Lung microvascular endothelial cell (primary cell): ENCODE results near the gene ARID4B. TPM values are rescaled to one million over a fixed set of nuclear protein-coding genes. Genes with fewer than 3 reads are reported as not detected.
A peak's percentile ranks its signal among the peaks of the same experiment; 100 is the strongest.
"Not testable (repeated sequence)": the region's sequence is repeated elsewhere in the genome, so short reads cannot be mapped to it uniquely, and the experiment has no call there.

Source experiments
- DNase-seq, 2 donors: peaks; one replicate each; pipeline versions ENCODE4 v3.0.0 to v3.0.0-alpha.2; 2010; ENCODE audit warnings: low read depth in 2 of 2
- total RNA-seq: library from RNA; depleted of rRNA; stranded (reverse); fragments of >200 nt; gene quantifications from 2 replicates; pipeline ENCODE4 v1.2.1, GENCODE V29; 2014

The ARID4B gene
- total RNA-seq, 1 donor from 2014 or later: 43.8 TPM

DNA sequence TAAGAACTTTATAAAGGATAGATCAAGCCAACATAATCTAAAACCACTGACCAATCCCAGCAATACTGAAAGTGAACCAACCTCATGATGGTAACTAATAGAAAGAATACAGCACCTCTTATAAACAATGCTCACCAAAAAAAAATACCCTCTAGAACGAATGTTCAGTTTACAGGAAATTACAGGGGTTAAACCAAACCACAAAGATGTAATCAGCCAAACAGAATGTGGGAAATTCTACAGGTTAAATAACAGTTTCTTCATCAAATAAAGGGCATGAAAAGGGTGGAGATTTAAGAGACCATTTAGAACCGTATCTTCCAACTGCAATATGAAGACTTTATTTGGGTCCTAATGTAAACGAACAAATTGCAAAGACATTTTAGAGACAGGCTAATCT is 30.4 kb downstream of the ARID4B start:
- peak in 1 of 2 donors; percentile 77 for DNase-seq

DNA sequence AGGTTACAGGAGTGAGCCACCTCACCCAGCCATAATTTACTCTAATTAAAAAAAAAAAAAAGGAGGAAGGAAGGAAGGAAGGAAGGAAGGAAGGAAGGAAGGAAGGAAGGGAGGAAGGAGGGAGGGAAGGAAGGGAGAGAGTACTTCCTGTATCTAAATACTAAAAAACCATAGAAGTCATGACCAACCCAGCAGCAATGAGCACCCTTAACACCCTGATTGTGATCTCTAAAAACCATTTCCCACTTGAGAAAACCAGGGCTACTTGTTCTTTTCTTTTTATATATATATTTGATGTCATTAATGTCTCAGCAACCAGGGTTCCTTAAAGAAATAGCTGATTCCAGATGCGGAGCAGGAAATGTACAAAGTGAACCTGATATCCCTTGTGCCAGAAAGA is 31.2 kb downstream of the ARID4B start:
- DNase-seq: no peak

DNA sequence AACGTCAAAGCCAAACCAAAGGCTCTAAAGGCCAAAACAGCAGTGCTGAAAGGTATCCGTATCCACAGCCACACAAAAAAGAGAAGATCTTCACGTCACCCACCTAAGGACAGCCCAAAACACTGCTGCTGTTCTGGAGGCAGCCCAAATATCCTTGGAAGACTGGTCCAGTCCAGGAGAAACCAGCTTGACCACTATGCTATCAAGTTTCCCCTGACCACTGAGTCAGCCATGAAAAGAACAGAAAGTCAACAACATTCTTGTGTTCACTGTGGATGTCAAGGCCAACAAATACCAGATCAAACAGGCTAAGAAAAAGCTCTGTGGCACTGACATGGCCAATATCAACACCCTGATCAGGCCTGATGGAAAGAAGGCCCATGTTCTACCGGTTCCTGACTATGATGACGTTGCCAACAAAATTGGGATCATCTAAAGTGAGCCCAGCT is 32.1 kb downstream of the ARID4B start:
- DNase-seq: peak in 1 of 2 donors; percentile 21

GRCh38 chr1:235293322-235293942 is 34.5 kb downstream of the ARID4B start:
- no peak for DNase-seq

DNA sequence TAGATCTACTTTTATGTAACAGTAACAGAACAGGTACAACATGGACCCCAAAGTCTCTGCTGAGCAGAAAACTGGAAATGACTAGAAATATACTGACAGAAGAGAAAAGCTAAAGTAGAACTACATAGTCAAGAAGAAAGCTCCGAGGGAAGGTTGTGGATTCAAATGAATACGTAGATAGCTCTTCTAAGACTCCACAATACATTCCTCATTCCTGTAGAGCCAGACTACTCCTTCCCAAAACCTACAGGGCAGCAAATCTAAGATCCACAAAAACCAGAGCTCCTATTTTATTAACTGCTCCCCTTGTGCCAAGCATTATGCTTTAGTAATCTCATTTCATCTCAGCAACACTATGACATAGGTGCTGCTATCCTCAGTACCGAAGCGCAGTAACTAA is 35.2 kb downstream of the ARID4B start:
- no peak for DNase-seq

DNA sequence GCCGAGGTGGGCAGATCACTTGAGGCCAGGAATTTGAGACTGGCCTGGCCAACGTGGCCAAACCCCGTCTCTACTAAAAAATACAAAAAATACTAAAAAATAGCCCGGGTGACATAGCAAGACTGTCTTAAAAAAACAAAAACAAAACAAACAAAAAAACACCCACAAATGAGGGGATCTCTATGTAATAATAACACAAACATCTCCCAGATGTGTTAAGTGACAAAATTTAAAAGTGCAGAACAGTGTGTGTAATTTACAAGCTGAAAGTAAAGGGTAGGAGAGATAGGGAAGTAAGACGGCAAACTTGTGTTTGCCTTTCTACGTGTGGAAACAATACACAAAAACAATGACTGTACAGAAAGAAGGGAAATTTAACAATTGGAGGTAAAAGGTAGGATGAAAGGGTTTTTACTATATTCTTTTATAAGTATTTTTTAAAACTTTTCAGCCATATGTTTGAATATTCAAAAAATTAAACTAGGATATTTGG is 36.3 kb downstream of the ARID4B start:
- DNase-seq: no peak

- DNase-seq: no peak
Observed at GRCh38 chr1:235290740-235291502, 37.1 kb downstream of the ARID4B start.

- DNase-seq: no peak
Observed at GRCh38 chr1:235289859-235290739, 37.9 kb downstream of the ARID4B start.

DNA sequence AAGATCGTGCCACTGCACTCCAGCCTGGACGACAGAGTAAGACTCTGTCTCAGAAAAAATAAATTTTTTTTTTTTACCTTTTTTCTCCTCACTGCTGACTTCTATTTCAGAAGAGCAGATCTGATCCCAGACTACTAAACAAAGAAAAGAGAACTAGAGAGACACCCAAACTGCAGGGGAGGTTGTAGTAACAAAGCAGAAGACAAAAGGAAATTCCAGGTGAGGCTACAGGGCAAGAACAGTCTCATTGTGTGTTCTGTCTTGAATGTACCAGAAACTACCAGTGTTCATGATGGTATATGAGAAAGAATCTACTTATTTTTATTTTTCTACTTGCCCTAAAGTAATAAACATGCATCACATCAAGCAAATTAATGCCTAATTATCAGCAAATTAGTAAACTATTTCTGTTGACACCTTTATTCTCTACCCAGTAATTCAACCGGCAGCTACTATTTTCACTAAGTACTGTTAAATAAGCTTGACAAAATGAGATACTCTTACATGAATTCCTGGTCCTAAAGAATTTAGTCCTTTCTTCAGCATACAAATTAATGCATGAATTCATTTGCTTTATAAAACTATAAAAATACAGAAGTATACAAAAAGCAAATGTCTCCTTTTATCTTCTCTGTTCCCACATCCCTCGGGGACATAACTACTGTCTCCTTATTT is 40.6 kb downstream of the ARID4B start:
- no peak for DNase-seq

DNA sequence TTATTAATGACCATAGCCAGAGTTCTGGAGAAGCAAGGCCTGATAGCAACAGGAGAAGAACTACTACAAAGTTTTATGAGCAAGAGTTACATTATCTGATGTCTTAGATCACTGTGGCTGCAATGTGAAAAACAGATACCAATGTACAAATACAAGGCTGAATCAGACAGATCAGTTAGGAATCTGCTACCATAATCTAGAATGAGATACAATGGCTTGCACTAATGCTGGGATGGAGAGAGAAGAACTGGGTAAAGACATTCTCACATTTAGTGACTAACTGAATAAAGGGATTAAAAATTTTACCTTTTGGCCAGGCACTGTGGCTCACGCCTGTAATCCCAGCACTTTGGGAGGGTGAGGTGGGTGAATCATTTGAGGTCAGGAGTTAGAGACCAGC is 41.3 kb downstream of the ARID4B start:
- no peak for DNase-seq

DNA sequence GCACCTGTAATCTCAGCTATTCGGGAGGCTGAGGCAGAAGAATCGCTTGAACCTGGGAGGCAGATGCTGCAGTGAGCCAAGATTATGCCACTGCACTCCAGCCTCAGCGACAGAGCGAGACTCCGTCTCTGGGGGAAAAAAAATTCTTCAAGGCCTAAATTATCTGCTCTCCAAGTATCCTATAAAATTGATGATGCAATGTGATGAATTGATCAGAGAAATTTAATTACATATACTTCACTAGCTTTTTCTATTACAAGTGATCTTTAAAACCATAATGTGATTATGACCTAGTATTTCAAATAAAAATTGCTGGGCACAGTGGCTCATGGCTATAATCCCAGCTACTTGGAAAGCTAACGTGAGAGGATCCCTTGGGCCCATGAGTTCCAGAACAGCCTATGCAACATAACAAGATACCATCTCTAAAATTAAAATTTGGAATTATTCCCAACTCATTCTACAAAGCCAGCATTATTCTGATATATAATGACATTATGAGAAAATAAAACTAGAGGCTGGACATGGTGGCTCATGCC is 43.7 kb downstream of the ARID4B start:
- no peak for DNase-seq

- not testable (repeated sequence) for DNase-seq
Observed at GRCh38 chr1:235283636-235284035, 44.3 kb downstream of the ARID4B start.

DNA sequence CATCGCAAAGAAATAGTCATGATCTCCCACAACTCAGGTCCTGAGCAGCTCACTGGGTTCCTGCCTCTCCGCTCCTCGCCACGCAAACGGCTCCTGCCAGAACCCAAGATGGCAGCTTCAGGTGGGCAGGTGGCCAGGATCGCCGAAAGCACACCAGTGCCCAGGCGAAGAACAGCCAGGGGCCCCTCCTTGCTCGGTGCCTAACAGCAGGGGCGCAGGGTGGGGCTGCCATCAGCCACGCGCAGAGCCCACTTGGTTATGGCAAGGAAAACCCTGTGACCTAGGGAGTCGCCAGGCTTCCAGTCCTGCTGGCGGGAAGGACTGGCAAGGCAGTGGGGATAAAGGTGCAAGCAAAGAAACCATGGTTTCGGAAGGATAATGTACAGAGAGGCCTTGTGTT is 47.5 kb downstream of the ARID4B start:
- no peak for DNase-seq

DNA sequence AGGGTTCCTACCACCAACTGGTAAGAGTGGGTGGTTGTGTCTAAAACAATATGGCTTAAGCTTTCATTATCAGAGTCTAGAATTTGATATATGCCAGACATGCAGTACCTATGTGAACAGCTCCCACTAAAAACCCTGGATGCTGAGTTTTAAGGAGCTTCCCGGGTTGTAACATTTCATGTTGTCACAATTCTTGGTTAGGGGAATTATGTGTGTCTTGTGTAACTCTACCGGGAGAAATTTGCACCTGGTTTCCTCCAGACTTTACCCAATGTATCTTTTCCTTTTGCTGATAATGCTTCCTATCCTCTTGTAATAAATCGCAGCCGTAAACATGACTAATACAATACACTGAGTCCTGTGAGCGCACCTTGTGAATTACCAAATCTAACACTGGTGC is 48.3 kb downstream of the ARID4B start:
- DNase-seq: no peak

GRCh38 chr1:235278915-235279292 is 49.1 kb downstream of the ARID4B start:
- no peak for DNase-seq

DNA sequence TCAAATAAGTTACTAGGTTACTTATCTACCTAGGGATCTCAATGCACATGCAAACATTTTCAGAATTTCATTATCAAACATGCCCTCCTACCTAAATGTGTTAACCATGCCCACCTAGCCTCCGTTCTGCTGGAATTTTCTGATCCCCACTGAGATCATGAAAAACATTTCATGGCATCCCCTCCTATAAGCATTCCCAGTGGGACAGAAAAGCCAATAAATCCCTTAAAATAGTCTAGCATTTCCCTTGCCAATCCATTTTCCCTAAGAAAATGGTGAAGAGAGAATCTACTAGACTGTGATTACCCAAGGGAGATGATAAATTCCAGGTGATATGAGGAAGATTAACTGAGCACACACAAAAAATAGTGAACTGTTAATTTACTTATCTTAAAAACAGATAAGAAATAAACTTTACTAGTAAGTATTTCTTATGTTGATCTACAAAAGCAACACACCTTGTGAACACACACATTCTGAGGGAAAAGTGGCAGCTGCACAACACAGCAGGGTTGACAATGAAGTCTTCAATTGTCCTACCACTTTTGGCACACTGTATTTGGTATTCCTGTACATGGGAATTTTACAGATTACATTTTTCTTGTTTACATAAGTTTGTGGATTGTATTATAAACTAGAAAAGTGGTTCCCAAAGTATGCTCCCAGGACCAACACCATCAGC is 49.6 kb downstream of the ARID4B start:
- no peak for DNase-seq

DNA sequence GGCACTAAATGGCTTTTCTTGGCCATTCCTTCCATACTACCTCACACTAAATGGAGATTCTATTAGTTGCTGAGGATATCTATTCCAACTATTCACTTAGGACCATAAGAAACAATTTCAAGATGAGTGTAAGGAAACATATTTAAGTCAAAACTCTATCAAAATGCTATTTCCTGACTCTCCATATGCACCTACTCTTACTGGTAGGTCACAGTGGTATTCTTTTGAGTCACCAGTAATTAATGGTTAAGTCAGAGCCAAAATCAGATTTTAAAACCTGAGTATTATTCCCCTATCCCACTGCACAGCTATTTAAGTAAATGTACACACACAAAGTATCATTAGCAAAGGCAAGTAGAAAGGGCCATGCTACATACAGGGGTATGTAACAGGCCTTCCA is 50.3 kb downstream of the ARID4B start:
- DNase-seq: no peak

DNA sequence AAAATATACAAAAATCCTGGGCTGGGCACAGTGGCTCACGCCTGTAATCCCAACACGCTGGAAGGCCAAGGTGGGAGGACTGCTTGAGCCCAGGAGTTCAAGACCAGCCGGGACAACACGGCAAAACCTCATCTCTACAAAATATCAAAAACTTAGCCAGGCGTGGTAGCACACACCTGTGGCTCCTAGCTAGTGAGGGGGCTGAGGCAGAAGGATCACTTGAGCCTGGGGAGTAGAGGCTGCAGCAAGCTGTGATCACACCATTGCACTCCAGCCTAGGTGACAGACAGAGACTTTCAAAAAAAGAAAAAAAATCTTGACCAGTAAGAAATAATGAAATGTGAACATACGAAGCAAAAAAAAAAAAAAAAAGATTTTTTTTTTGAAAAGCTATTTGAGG is 52.1 kb downstream of the ARID4B start:
- no peak for DNase-seq

GRCh38 chr1:235275223-235275622 is 52.8 kb downstream of the ARID4B start:
- no peak for DNase-seq

- no peak for DNase-seq
Observed at GRCh38 chr1:235272851-235273250, 55.1 kb downstream of the ARID4B start.

- DNase-seq: peak in 1 of 2 donors; percentile 19
Observed at GRCh38 chr1:235270625-235271024, 57.4 kb downstream of the ARID4B start.
